Esophagus muscularis mucosa (tissue), 4 donors: Measurements from ENCODE around the gene CRY1. TPM values are rescaled to one million over a fixed set of nuclear protein-coding genes. Genes with fewer than 3 reads are reported as not detected.

Experiments
- DNase-seq: peaks from one replicate; pipeline ENCODE4 v3.0.0-alpha.2; 2017; ENCODE audit errors: extremely low spot score
- H3K27ac ChIP-seq, 4 donors: fragments of 200-600 bp; sonication (generic); replicated peaks in 1 of 4; 1 replicate in 3 of 4; 2 replicates in 1 of 4; pipeline ENCODE4 v1.5.1; 2016 to 2019; ENCODE audit warnings: mild to moderate bottlenecking in 1 of 4
- H3K27me3 ChIP-seq, 4 donors: fragments of 200-600 bp; sonication (generic); one replicate each; pipeline versions ENCODE4 v1.5.1 to v1.6.0; 2016 to 2019
- H3K36me3 ChIP-seq, 4 donors: fragments of 200-600 bp; sonication (generic); one replicate each; pipeline ENCODE4 v1.5.1; 2016 to 2019
- H3K4me1 ChIP-seq, 4 donors: fragments of 200-600 bp; sonication (generic); one replicate each; pipeline ENCODE4 v1.5.1; 2016 to 2019
- H3K4me3 ChIP-seq, 4 donors: fragments of 200-600 bp; sonication (generic); 1 replicate in 2 of 4; 2 replicates in 2 of 4; pipeline ENCODE4 v1.5.1; 2016 to 2019; ENCODE audit warnings: mild to moderate bottlenecking in 4 of 4, moderate library complexity in 1 of 4
- H3K9me3 ChIP-seq, 4 donors: fragments of 200-600 bp; sonication (generic); 1 replicate in 3 of 4; 2 replicates in 1 of 4; pipeline ENCODE4 v1.5.1; 2016 to 2019
- EP300 ChIP-seq: sonication (generic); formaldehyde crosslinking; IDR thresholded peaks from one replicate; pipeline ENCODE4 v1.6.1; 2017; ENCODE audit warnings: antibody characterized with exemption
- POLR2A ChIP-seq: fragments of 450-650 bp; IDR thresholded peaks from one replicate; pipeline ENCODE4 v1.6.1; 2017; ENCODE audit warnings: antibody characterized with exemption, moderate library complexity, mild to moderate bottlenecking, low read depth
- POLR2AphosphoS5 ChIP-seq, 2 donors: sonication (generic); formaldehyde crosslinking; IDR thresholded peaks; one replicate each; pipeline ENCODE4 v1.6.1; 2017; ENCODE audit warnings: antibody characterized with exemption in 2 of 2
- WGBS: methylation state at CpG from one replicate; pipeline ENCODE4 v1.1.5; 2018; 5-methylcytosine and 5-hydroxymethylcytosine counted together
- intact Hi-C: fragments of 100-400 bp; cut with DNase I; formaldehyde crosslinking; loops from one replicate; pipeline ENCODE4 v1.15.1; 2023
- total RNA-seq, 4 donors: library from RNA; depleted of rRNA; stranded (reverse); fragments of >200 nt; gene quantifications; one replicate each; pipeline versions ENCODE4 v1.1.0 to v1.2.1, GENCODE V29; 2016
- TF ChIP-seq, protein P1 (sequence below), 3 experiments: fragments of 200-600 bp in 2 of 3; fragments of 450-650 bp in 1 of 3; sonication (generic) in 2 of 3; IDR thresholded peaks; one replicate each; pipeline ENCODE4 v1.5.1; 2017 to 2019; ENCODE audit warnings: antibody characterized with exemption in 3 of 3, mild to moderate bottlenecking in 2 of 3, moderate library complexity in 1 of 3

Gene CRY1
- total RNA-seq, 4 donors from 2014 or later: 29.1 to 42.9 (median 34.9) TPM

DNA sequence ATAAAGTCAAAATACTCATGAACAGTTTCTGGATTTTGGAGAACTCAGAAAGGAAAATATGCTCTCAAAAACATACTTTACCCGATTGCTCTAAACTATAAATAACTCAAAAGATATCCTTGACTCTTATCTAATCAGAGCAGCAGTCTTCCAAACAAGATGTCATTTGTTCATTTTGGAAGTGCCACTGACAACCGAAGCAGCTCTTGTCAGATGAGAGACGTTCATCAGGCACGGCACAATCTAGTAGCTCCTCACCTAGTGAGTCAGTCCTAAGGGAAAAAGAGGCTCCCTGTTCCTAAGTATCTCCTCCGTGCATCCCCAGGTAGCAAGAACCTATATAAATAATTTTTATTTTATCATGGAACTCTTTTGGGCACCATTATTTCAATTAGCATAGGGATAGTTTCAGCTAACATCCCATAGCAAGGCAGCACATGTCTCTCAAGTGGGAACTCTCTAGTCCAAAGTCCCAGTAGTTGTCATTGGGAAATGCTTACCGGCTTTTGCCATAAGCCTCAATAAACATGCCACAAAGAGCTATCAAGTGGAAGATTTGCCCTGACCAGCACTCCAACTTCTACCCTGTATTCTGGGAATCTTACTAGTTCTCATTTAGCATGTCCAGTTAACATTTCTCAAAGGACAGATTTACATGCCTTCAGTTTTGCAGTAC lies 151.7 kb downstream of the CRY1 start:
- DNase-seq: no peak
- H3K27me3 ChIP-seq: no peaks in the 10 kb centered on the region
- intact Hi-C loops: no loop called here
- no peak overlapping the region for H3K4me3 ChIP-seq
- H3K27ac ChIP-seq: no peak overlapping the region
- no peaks in the 10 kb centered on the region for H3K36me3 ChIP-seq
- no peaks in the 10 kb centered on the region for H3K4me1 ChIP-seq
- TF ChIP-seq POLR2A: no peak
- TF ChIP-seq, protein P1, sequence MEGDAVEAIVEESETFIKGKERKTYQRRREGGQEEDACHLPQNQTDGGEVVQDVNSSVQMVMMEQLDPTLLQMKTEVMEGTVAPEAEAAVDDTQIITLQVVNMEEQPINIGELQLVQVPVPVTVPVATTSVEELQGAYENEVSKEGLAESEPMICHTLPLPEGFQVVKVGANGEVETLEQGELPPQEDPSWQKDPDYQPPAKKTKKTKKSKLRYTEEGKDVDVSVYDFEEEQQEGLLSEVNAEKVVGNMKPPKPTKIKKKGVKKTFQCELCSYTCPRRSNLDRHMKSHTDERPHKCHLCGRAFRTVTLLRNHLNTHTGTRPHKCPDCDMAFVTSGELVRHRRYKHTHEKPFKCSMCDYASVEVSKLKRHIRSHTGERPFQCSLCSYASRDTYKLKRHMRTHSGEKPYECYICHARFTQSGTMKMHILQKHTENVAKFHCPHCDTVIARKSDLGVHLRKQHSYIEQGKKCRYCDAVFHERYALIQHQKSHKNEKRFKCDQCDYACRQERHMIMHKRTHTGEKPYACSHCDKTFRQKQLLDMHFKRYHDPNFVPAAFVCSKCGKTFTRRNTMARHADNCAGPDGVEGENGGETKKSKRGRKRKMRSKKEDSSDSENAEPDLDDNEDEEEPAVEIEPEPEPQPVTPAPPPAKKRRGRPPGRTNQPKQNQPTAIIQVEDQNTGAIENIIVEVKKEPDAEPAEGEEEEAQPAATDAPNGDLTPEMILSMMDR (IDR thresholded peaks at IDR 0.05): no peak
- no peak for TF ChIP-seq EP300
- TF ChIP-seq POLR2AphosphoS5 (IDR thresholded peaks at IDR 0.05): no peak
- H3K9me3 ChIP-seq: no peaks in the 10 kb centered on the region
- WGBS: 64% methylated on average over 6 of the region's 6 CpGs

Other genes starting within 250 kb of the CRY1 start
- gene TMEM263, start 137.6 kb downstream of the CRY1 start, total RNA-seq: 10 to 100 TPM; 31.1 to 39.9 (median 34.5) TPM
- 10 to 100 TPM; 16.7 to 22.2 (median 19.0) TPM for gene MTERF2, start 106.4 kb downstream of the CRY1 start, total RNA-seq